ENCODE results near the gene FBL. TPM values are rescaled to one million over a fixed set of nuclear protein-coding genes. Genes with fewer than 3 reads are reported as not detected.
"Not testable (repeated sequence)": the region's sequence is repeated elsewhere in the genome, so short reads cannot be mapped to it uniquely, and the experiment has no call there.

FBL gene
- polyA plus RNA-seq, 2 of the 4 experiments (the other 2 are of a cell fraction): 716 to 1,141 TPM

DNA sequence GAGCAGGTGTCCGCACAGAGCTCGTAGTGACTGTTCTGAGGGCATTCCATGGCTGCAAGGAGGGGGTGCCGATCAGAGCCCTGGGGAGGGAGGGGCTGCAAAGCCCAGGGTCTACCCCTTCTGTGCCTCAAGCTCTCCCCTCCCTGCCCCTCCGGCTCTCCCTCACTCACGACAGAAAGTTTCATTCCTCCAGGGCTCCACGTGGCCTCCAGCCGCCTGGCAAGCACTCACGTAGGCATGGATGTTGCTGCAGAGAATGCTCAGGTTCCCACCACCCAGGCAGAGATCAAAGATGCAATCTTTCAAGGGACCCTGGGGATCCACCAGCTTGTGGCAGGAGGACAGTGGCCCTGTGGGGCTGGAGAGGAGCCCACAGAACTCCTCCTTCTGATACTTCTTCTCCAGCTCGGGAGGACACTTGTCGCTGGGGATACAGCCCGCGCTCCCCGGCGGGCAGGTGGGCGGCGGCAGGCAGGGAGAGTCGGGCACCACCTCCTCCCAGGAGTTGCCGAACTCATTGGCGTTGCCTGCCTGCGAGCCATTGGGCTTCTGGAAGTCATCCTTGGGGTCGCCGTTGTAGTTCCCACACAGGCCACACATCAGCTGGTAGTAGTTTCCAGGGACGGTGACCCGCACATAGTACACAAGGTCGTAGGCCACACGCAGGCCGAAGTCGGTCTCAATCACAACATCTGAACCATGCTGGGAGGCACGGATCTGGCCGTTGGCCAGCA is 39.8 kb upstream of the FBL start:
- FAIRE-seq; H3K9me3 ChIP-seq; CTCF ChIA-PET; H3K4me1 ChIP-seq; H3K27ac ChIP-seq; DNase-seq (ENCODE audit: low read depth in 1 of 2, low spot score in 1 of 2); H3K4me3 ChIP-seq; H3K4me2 ChIP-seq; POLR2A ChIA-PET: not testable (repeated sequence)
- peak; percentile 9; a peak in 3 of 6 replicates for ATAC-seq
- WGBS (ENCODE audit: missing lambda C conversion rate): 88% methylated on average over 25 of the region's 30 CpGs

GRCh38 chr19:39884721-39885120 is 38.5 kb upstream of the FBL start:
- FAIRE-seq, CTCF ChIA-PET: not testable (repeated sequence)

GRCh38 chr19:39882645-39883044 is 36.5 kb upstream of the FBL start:
- 87% methylated on average over 7 of the region's 10 CpGs for WGBS (ENCODE audit: missing lambda C conversion rate)
- DNase-seq (ENCODE audit: low read depth in 1 of 2, low spot score in 1 of 2); H3K4me3 ChIP-seq; FAIRE-seq; POLR2A ChIA-PET; H3K4me2 ChIP-seq; H3K4me1 ChIP-seq; H3K9me3 ChIP-seq; ATAC-seq; H3K27ac ChIP-seq: not testable (repeated sequence)
- CTCF ChIA-PET: interaction anchor here (0.7 kb wide), 1 partner anchor 88 kb away, joined by 3 read pairs; no protein-coding TSS in a partner anchor

More at GRCh38 chr19:39884721-39885120, 38.5 kb upstream of the FBL start:
- WGBS (ENCODE audit: missing lambda C conversion rate): 71% methylated on average over 6 of the region's 9 CpGs
- DNase-seq (ENCODE audit: low read depth in 1 of 2, low spot score in 1 of 2); ATAC-seq; H3K4me3 ChIP-seq; H3K4me2 ChIP-seq; POLR2A ChIA-PET; H3K9me3 ChIP-seq; H3K27ac ChIP-seq; H3K4me1 ChIP-seq: not testable (repeated sequence)

DNA sequence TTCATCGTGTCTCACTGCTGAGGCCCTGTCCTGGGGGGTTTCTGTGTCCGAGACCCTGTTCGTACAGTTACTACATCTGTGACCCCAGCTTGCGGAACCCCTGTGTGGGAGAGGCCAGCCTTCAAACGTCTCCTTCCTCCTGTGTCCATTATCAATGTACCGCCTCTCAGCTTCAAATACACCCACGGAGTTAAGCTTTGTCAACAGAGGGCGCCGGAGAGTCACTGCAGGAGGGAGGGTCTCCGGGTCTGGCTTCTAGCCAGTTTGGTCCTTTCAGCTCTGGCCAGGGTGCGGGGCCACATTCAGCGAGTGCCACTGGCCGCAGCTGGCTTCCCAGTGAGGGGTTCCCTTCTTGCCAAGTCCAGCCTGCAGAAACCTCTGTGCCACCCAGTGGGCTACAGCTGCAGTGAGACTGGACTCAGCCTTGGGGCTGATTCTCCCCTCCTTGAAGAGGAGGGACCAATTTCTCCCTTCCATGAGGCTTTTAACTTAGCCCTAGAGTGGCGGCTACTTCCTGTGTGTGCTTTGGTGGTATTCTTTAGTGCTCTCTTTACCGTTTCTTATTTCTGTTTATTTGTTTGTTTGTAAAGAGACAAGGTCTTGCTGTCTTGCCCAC is 35.4 kb upstream of the FBL start:
- peak; percentile 52 to 84 for ATAC-seq
- POLR2A ChIA-PET, H3K9me3 ChIP-seq, H3K4me1 ChIP-seq, FAIRE-seq, H3K4me2 ChIP-seq, H3K4me3 ChIP-seq: not testable (repeated sequence)
- peak overlapping the region in 1 of 2 experiments; percentile 52; a peak in 1 of 6 replicates for H3K27ac ChIP-seq
- DNase-seq (ENCODE audit: low read depth in 1 of 2, low spot score in 1 of 2): peak in 1 of 2 experiments; percentile 75
- 35% methylated on average over 14 of the region's 15 CpGs for WGBS (ENCODE audit: missing lambda C conversion rate)
- TF ChIP-seq, protein P1, sequence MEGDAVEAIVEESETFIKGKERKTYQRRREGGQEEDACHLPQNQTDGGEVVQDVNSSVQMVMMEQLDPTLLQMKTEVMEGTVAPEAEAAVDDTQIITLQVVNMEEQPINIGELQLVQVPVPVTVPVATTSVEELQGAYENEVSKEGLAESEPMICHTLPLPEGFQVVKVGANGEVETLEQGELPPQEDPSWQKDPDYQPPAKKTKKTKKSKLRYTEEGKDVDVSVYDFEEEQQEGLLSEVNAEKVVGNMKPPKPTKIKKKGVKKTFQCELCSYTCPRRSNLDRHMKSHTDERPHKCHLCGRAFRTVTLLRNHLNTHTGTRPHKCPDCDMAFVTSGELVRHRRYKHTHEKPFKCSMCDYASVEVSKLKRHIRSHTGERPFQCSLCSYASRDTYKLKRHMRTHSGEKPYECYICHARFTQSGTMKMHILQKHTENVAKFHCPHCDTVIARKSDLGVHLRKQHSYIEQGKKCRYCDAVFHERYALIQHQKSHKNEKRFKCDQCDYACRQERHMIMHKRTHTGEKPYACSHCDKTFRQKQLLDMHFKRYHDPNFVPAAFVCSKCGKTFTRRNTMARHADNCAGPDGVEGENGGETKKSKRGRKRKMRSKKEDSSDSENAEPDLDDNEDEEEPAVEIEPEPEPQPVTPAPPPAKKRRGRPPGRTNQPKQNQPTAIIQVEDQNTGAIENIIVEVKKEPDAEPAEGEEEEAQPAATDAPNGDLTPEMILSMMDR (IDR thresholded peaks at IDR 0.05): peak; percentile 51
- TF ChIP-seq RAD21 (conservative IDR thresholded peaks at IDR 0.05 in 1 of 2, IDR thresholded peaks at IDR 0.05 in 1 of 2) (peak; percentile 59 to 65; a peak in 4 of 5 replicates), SMC3 (IDR thresholded peaks at IDR 0.05) (peak; percentile 57)
- CTCF ChIA-PET: interaction anchor here (1.1 kb wide), 1 partner anchor 87 kb away, joined by 3 read pairs; no protein-coding TSS in a partner anchor

GRCh38 chr19:39880241-39880640 is 34.1 kb upstream of the FBL start:
- ATAC-seq; DNase-seq (ENCODE audit: low read depth in 1 of 2, low spot score in 1 of 2); POLR2A ChIA-PET; H3K27ac ChIP-seq; H3K4me2 ChIP-seq; H3K9me3 ChIP-seq; FAIRE-seq; H3K4me1 ChIP-seq; H3K4me3 ChIP-seq: not testable (repeated sequence)
- CTCF ChIA-PET: interaction anchor here (2.5 kb wide), 1 partner anchor 90 kb away, joined by 40 read pairs; the partner anchor contains the start of gene PSMC4
- WGBS (ENCODE audit: missing lambda C conversion rate): 79% methylated on average over 4 of the region's 5 CpGs

GRCh38 chr19:39879796-39880195 is 33.6 kb upstream of the FBL start:
- 90% methylated on average over 6 of the region's 8 CpGs for WGBS (ENCODE audit: missing lambda C conversion rate)
- DNase-seq (ENCODE audit: low read depth in 1 of 2, low spot score in 1 of 2); ATAC-seq; H3K4me1 ChIP-seq; H3K27ac ChIP-seq; H3K9me3 ChIP-seq; FAIRE-seq; H3K4me2 ChIP-seq; H3K4me3 ChIP-seq; POLR2A ChIA-PET: not testable (repeated sequence)
- CTCF ChIA-PET: interaction anchor here (0.9 to 2.5 kb wide), 4 partner anchors 12 to 260 kb away, joined by 3 to 40 read pairs (median 8); partner anchors contain the start of gene PSMC4

DNA sequence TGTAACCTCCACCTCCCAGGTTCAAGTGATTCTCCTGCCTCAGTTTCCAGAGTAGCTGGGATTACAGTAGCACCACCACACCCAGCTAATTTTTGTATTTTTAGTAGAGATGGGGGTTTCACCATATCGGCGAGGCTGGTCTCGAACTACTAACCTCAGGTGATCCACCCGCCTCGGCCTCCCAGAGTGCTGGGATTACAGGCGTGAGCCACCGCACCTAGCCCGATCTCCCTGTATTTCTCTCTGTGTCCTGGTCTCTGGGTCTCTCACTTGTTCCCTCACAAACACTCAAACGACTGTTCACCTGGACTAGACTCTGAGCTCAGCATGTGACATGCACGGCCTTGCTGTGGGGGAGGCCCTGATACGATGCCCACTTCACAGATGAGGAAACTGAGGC is 32.7 kb upstream of the FBL start:
- FAIRE-seq; H3K4me1 ChIP-seq; ATAC-seq; DNase-seq (ENCODE audit: low read depth in 1 of 2, low spot score in 1 of 2); H3K4me2 ChIP-seq; H3K4me3 ChIP-seq; H3K27ac ChIP-seq; H3K9me3 ChIP-seq: not testable (repeated sequence)
- 70% methylated on average over 11 of the region's 11 CpGs for WGBS (ENCODE audit: missing lambda C conversion rate)
- POLR2A ChIA-PET: interaction anchor here (0.5 kb wide), 2 partner anchors 103 to 279 kb away, joined by 3 to 5 read pairs; no protein-coding TSS in a partner anchor
- CTCF ChIA-PET: interaction anchor here (0.6 to 2.5 kb wide), 11 partner anchors 13 to 1476 kb away, joined by 3 to 40 read pairs (median 3); partner anchors contain the start of gene PSMC4

All from A549 (cell line).